ENCODE data around the gene PRB3.
A peak's percentile ranks its signal among the peaks of the same experiment; 100 is the strongest.

PRB3 gene

GRCh38 chr12:11269607-11270006, at the start of gene PRB3:
PRB3 (minus strand) TSS chr12:11269707; CDS start chr12:11269669, 38 bp downstream.
- DNase-seq: no peak

- no peak for DNase-seq
These were observed 40.8 kb upstream of the PRB3 start, which contains the start of gene PRB4 for GRCh38 chr12:11310336-11310735. PRB4 (minus strand) TSS chr12:11310436; CDS start chr12:11310398, 38 bp downstream.

DNA sequence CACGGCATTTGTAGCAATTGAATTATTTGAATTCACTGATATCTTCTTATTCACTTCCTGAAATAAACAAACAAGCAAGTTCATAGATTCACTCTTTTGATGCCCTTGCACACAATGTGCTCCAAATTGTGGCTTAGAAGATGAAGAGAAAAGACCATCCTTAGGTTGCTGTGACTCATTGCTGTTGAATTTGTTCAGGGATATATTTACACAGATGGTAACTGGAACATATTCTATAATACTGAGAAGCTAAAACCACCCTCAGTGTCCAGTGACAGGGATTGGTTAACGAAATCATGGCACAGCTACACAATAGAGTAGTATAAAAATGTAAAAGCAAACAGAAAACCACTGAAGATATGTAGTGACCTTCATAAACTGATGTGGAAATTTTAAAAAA, 37.6 kb upstream of the PRB3 start:
- DNase-seq: no peak

DNA sequence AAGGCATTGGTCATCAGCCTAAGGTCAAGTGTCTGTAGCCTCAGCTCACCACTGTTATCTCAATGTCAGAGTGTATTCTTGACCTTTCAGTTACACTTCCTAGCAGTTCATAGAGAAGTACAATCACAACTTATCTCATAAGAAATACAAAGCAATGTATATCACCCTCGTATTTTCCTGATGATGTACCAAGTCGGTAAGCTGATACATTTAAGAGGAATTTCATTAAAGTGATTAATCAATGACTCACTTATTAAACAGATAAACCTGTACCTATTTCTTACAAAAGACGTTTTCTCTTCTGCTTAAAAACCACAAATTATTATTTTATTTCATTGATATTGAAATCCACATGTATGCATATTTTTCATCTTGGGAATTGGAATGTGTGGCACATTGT, 3.9 kb upstream of the PRB3 start:
- DNase-seq: no peak

GRCh38 chr12:11264501-11264900, 5.0 kb downstream of the PRB3 start:
- DNase-seq: no peak

GRCh38 chr12:11246489-11246888, 23.0 kb downstream of the PRB3 start:
- DNase-seq: no peak

DNA sequence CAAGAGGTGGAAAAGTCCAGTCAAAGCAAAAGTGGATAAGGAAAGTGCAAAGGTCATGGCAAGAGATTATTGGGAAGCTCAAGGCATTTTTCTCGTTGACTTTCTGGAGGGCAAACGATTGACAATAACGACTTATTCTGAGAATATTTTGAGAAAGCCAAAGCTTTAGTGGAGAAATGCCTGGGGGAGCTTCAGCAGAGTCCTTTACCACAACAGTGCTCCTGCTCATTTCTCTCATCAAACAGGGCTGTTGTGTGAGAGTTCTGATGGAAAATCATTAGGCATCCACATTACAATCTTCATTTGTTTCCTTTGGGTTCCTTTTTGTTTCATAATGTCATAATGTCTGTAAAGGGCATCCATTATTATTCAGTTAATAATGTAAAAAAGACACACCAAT, 26.9 kb downstream of the PRB3 start:
- no peak for DNase-seq

- DNase-seq: no peak
These were observed 29.1 kb downstream of the PRB3 start for GRCh38 chr12:11240348-11240930.

GRCh38 chr12:11238275-11238674, 31.2 kb downstream of the PRB3 start:
- no peak for DNase-seq

DNA sequence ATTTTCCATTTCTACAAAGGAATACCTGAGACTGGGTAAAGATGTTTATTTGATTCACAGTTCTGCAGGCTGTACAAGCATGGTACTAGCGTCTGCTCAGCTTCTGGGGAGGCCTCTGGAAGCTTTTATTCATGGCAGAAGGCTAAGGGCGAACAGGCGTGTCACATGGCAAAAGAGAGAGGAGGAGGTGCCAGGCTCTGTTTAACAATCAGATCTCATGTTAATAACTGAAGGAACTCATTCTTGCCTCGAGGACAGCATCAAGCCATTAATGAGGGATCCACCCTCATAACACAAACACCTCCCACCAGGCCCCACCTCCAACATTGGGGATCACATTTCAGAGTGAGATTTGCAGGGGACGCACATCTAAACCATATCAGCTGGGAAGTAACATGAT, 36.0 kb downstream of the PRB3 start:
- no peak for DNase-seq

DNA sequence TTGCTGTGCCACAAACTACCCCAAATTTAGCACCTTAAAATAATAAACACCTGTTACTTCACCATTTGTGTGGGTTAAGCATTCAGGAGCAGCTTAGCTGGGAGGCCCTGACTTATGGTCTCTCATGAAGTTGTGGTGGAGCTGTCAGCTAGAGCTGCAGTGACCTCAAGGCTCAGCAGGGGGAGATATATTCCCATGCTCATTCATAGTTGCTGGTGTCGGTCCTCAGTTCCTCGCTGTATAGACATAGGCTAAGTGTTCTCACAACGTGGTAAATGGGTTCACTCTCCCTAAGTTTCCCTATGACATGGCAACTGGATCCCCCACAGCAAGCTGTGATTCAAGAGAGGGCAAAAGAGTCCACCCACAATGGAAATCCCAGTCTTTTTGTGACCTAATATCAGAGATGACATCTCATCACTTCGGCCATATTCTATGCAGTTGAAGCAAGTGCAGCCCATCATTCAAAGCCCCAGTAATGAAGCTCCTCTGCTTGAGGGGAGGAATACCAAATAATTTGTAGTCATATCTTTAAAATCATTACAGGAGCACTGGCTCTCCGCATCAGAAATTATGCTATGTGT, 41.1 kb downstream of the PRB3 start:
- DNase-seq: peak in 1 of 2 donors; percentile 24

- no peak for DNase-seq
These were observed 42.1 kb downstream of the PRB3 start for GRCh38 chr12:11227373-11227772.

Data from CD4-positive, alpha-beta T cell treated with Interleukin-1 beta for 1 hour (primary cell).